HepG2 (cell line): Measurements from ENCODE around the gene RHOG. TPM values are rescaled to one million over a fixed set of nuclear protein-coding genes. Genes with fewer than 3 reads are reported as not detected.

Experiments used
- ADNP ChIP-seq: sonication (generic); formaldehyde crosslinking; IDR thresholded peaks from 2 replicates; pipeline ENCODE4 v1.4.0; 2020; ENCODE audit warnings: missing genetic modification reagents
- DMTF1 ChIP-seq: sonication (generic); formaldehyde crosslinking; IDR thresholded peaks from 2 replicates; pipeline ENCODE4 v1.4.0; 2020; ENCODE audit warnings: mild to moderate bottlenecking, missing genetic modification reagents
- DZIP1 ChIP-seq: sonication (generic); formaldehyde crosslinking; IDR thresholded peaks from 2 replicates; pipeline ENCODE4 v1.5.0; 2020; ENCODE audit warnings: mild to moderate bottlenecking, missing genetic modification reagents
- FOXA3 ChIP-seq: IDR thresholded peaks from 2 replicates; pipeline ENCODE4 v1.6.1; 2016; ENCODE audit warnings: missing genetic modification reagents, missing compliant biosample characterization
- HNF1A ChIP-seq, 2 experiments: sonication (generic) in 1 of 2; formaldehyde crosslinking in 1 of 2; IDR thresholded peaks; 2 replicates each; pipeline versions ENCODE4 v1.4.0 to v1.6.1; 2016 to 2020; ENCODE audit warnings: borderline replicate concordance in 1 of 2, low read depth in 1 of 2, mild to moderate bottlenecking in 1 of 2, missing genetic modification reagents in 1 of 2
- IRF1 ChIP-seq: sonication (generic); formaldehyde crosslinking; IDR thresholded peaks from 2 replicates; pipeline ENCODE4 v1.4.0; 2020; ENCODE audit warnings: low read depth, mild to moderate bottlenecking, missing genetic modification reagents
- MLX ChIP-seq: IDR thresholded peaks from 2 replicates; pipeline ENCODE4 v1.6.1; 2016
- NR2F6 ChIP-seq, 2 experiments: IDR thresholded peaks; 2 replicates each; pipeline ENCODE4 v1.6.1; 2016; ENCODE audit warnings: antibody characterized with exemption in 1 of 2, mild to moderate bottlenecking in 1 of 2
- POLR2G ChIP-seq: fragments of 200-400 bp; formaldehyde crosslinking; IDR thresholded peaks from 2 replicates; pipeline ENCODE4 v1.6.1; 2018; ENCODE audit warnings: mild to moderate bottlenecking, low read depth, low read length, moderate library complexity
- PRPF4 ChIP-seq: fragments of 200-400 bp; formaldehyde crosslinking; IDR thresholded peaks from 2 replicates; pipeline ENCODE4 v1.6.1; 2016; ENCODE audit warnings: low read length, low read depth; ENCODE audit not compliant: poor library complexity, severe bottlenecking
- RXRB ChIP-seq: IDR thresholded peaks from 2 replicates; pipeline ENCODE4 v1.6.1; 2016; ENCODE audit warnings: borderline replicate concordance, missing genetic modification reagents, missing compliant biosample characterization
- SP2 ChIP-seq: sonication (generic); formaldehyde crosslinking; IDR thresholded peaks from 2 replicates; pipeline ENCODE4 v1.5.1; 2020; ENCODE audit warnings: mild to moderate bottlenecking, missing genetic modification reagents
- TCF7 ChIP-seq: sonication (generic); IDR thresholded peaks from 2 replicates; pipeline ENCODE4 v1.6.1; 2016; ENCODE audit warnings: antibody characterized with exemption, low read depth
- TOE1 ChIP-seq: sonication (generic); formaldehyde crosslinking; IDR thresholded peaks from 2 replicates; pipeline ENCODE4 v1.4.0; 2020; ENCODE audit warnings: mild to moderate bottlenecking, missing genetic modification reagents
- U2AF2 ChIP-seq: fragments of 200-400 bp; formaldehyde crosslinking; IDR thresholded peaks from 2 replicates; pipeline ENCODE4 v1.6.1; 2017; ENCODE audit warnings: low read depth, mild to moderate bottlenecking, low read length
- ZC3H13 ChIP-seq: sonication (generic); formaldehyde crosslinking; IDR thresholded peaks from 2 replicates; pipeline ENCODE4 v1.8.1; 2023; ENCODE audit warnings: mild to moderate bottlenecking, missing genetic modification reagents, moderate library complexity
- ZNF564 ChIP-seq: sonication (generic); formaldehyde crosslinking; IDR thresholded peaks from 2 replicates; pipeline ENCODE4 v1.8.1; 2023; ENCODE audit warnings: mild to moderate bottlenecking, missing genetic modification reagents
- polyA plus RNA-seq, 8 experiments: library from polyadenylated mRNA; depleted of rRNA in 3 of 8; stranded (reverse) in 7 of 8; unstranded in 1 of 8; fragments of >200 nt; fragmentation: Illumina TruSeq in 4 of 8; extraction: Trizol in 4 of 8; gene quantifications; 2 replicates each; pipeline versions ENCODE4 v1.2.1 to v1.2.3, GENCODE V29; 2011 to 2016; ENCODE audit warnings: low read depth in 4 of 8, missing spikeins in 1 of 8, mixed read lengths in 1 of 8; ENCODE audit not compliant: insufficient read depth in 1 of 8
- total RNA-seq, 5 experiments: library from RNA; depleted of rRNA; stranded (reverse); fragments of >200 nt; fragmentation: Illumina TruSeq; extraction: Trizol; gene quantifications; 2 replicates each; pipeline ENCODE4 v1.2.3, GENCODE V29; 2016; ENCODE audit warnings: low read depth in 1 of 5

The RHOG gene
- total and polyA plus RNA-seq, 2 of the 13 experiments (the other 11 are each of a cell fraction or from before 2014, with no cell fraction given) = 7.7 to 23.4 TPM

GRCh38 chr11:3877364-3878257, 36.9 kb upstream of the RHOG start (continued):
- TF ChIP-seq U2AF2 (no peak), IRF1 (no peak), DMTF1 (no peak), PRPF4 (no peak), RXRB (CRISPR knock-in tag) (peak; percentile 20; the same call in 1 of the 2 replicates), FOXA3 (CRISPR knock-in tag) (peak; percentile 12; the same call in 1 of the 2 replicates), DZIP1 (CRISPR knock-in tag) (no peak), TOE1 (CRISPR knock-in tag) (no peak), SP2 (no peak), TCF7 (peak; percentile 34; the same call in 1 of the 2 replicates), ZC3H13 (CRISPR knock-in tag) (no peak), POLR2G (no peak), HNF1A (IDR thresholded peaks at IDR 0.05; ENCODE audit: low read depth) (0 out of 2 replicates have a peak, but pooled peaks have one; percentile 27), HNF1A (CRISPR knock-in tag; IDR thresholded peaks at IDR 0.05; ENCODE audit: borderline replicate concordance) (no peak), ADNP (CRISPR knock-in tag) (no peak), ZNF564 (CRISPR knock-in tag) (no peak), MLX (CRISPR knock-in tag) (no peak; the same call in 1 of the 2 replicates), NR2F6 (IDR thresholded peaks at IDR 0.05) (no peak), NR2F6 (CRISPR knock-in tag; IDR thresholded peaks at IDR 0.05) (peak; percentile 49; the same call in 1 of the 2 replicates)
- TF ChIP-seq, all 625 proteins: peak for 39
